Erythroblast (primary cell): ENCODE data around the gene STX8.

Experiments
- DNase-seq, 2 experiments: peaks; one replicate each; lab custom pipeline; 2025; lab: John Stamatoyannopoulos, UW
- GATA1 ChIP-seq: IDR thresholded peaks from 2 replicates; pipeline ENCODE4 v1.6.1; 2011; ENCODE audit warnings: low read depth, mild to moderate bottlenecking, control low read depth, low read length, moderate library complexity
- POLR2A ChIP-seq: IDR thresholded peaks from 2 replicates; pipeline ENCODE4 v1.6.1; 2011; ENCODE audit warnings: mild to moderate bottlenecking, low read length

STX8 gene

GRCh38 chr17:9242497-9242881 lies 333.1 kb downstream of the STX8 start:
- DNase-seq = no peak

GRCh38 chr17:9241774-9242496 lies 333.7 kb downstream of the STX8 start:
- DNase-seq = no peak
- TF ChIP-seq GATA1 (no peak), POLR2A (no peak)

More at GRCh38 chr17:9242497-9242881, 333.1 kb downstream of the STX8 start:
- TF ChIP-seq GATA1 (no peak), POLR2A (no peak)

GRCh38 chr17:9241371-9241712 lies 334.3 kb downstream of the STX8 start:
- no peak for TF ChIP-seq GATA1
- TF ChIP-seq POLR2A = no peak
- no peak for DNase-seq

- TF ChIP-seq GATA1 (no peak), POLR2A (no peak)
- DNase-seq = peak in 1 of 2 experiments; percentile 22
Measured at GRCh38 chr17:9240659-9241370, 334.8 kb downstream of the STX8 start.

GRCh38 chr17:9239793-9240658 lies 335.6 kb downstream of the STX8 start:
- TF ChIP-seq POLR2A (no peak), GATA1 (no peak)
- peak; percentile 81 to 90 for DNase-seq

GRCh38 chr17:9239246-9239792 lies 336.3 kb downstream of the STX8 start:
- TF ChIP-seq POLR2A = no peak
- TF ChIP-seq GATA1 = no peak
- DNase-seq = no peak

GRCh38 chr17:9238340-9239245 lies 337.0 kb downstream of the STX8 start:
- no peak for DNase-seq
- TF ChIP-seq POLR2A (no peak), GATA1 (no peak)

GRCh38 chr17:9237661-9238301 lies 337.8 kb downstream of the STX8 start:
- TF ChIP-seq POLR2A (no peak), GATA1 (no peak)
- no peak for DNase-seq

GRCh38 chr17:9237053-9237410 lies 338.6 kb downstream of the STX8 start:
- TF ChIP-seq GATA1 (no peak), POLR2A (no peak)
- no peak for DNase-seq

- no peak for DNase-seq
- TF ChIP-seq POLR2A (no peak), GATA1 (no peak)
Measured at GRCh38 chr17:9236286-9237052, 339.2 kb downstream of the STX8 start.

GRCh38 chr17:9235346-9235745 lies 340.3 kb downstream of the STX8 start:
- no peak for DNase-seq
- TF ChIP-seq POLR2A (no peak), GATA1 (no peak)

GRCh38 chr17:9234389-9234945 lies 341.2 kb downstream of the STX8 start:
- TF ChIP-seq POLR2A = no peak
- no peak for TF ChIP-seq GATA1
- no peak for DNase-seq
